Measurements from ENCODE around the gene FNTB. TPM values are rescaled to one million over a fixed set of nuclear protein-coding genes. Genes with fewer than 3 reads are reported as not detected.

FNTB gene
- total RNA-seq, 1 donor from 2014 or later = 22.4 TPM

- no peak for DNase-seq (ENCODE audit: low spot score, unreplicated experiment)
- H3K27me3 Mint-ChIP-seq = no peaks in the 10 kb centered on the region
- no peak overlapping the region for H3K4me3 Mint-ChIP-seq (ENCODE audit: low read depth)
- peaks cover 14% of the 10 kb centered on the region for H3K36me3 Mint-ChIP-seq (ENCODE audit: insufficient read depth)
- no peaks in the 10 kb centered on the region for H3K9me3 Mint-ChIP-seq (ENCODE audit: low read depth)
- TF ChIP-seq CTCF (IDR thresholded peaks at IDR 0.05; ENCODE audit: unreplicated experiment) = no peak
- peaks cover 16% of the 10 kb centered on the region for H3K4me1 Mint-ChIP-seq (ENCODE audit: low read depth)
- peak overlapping the region; percentile 2 for H3K27ac Mint-ChIP-seq
Observed at GRCh38 chr14:64944861-64945260, 41.8 kb upstream of the FNTB start.

- H3K36me3 Mint-ChIP-seq (ENCODE audit: insufficient read depth) = peaks cover 14% of the 10 kb centered on the region
- peak overlapping the region; percentile 2 for H3K27ac Mint-ChIP-seq
- H3K27me3 Mint-ChIP-seq = no peaks in the 10 kb centered on the region
- no peak for TF ChIP-seq CTCF (IDR thresholded peaks at IDR 0.05; ENCODE audit: unreplicated experiment)
- no peak for DNase-seq (ENCODE audit: low spot score, unreplicated experiment)
- no peak overlapping the region for H3K4me3 Mint-ChIP-seq (ENCODE audit: low read depth)
- H3K9me3 Mint-ChIP-seq (ENCODE audit: low read depth) = no peaks in the 10 kb centered on the region
- peaks cover 14% of the 10 kb centered on the region for H3K4me1 Mint-ChIP-seq (ENCODE audit: low read depth)
Observed at GRCh38 chr14:64945431-64946178, 41.1 kb upstream of the FNTB start.

- Mint-ChIP-seq H3K9me3 (ENCODE audit: low read depth) (no peaks in the 10 kb centered on the region), H3K4me1 (ENCODE audit: low read depth) (peaks cover 11% of the 10 kb centered on the region), H3K36me3 (ENCODE audit: insufficient read depth) (peaks cover 13% of the 10 kb centered on the region), H3K27ac (no peak overlapping the region), H3K27me3 (no peaks in the 10 kb centered on the region), H3K4me3 (ENCODE audit: low read depth) (no peak overlapping the region)
- TF ChIP-seq CTCF (IDR thresholded peaks at IDR 0.05; ENCODE audit: unreplicated experiment) = no peak
- DNase-seq (ENCODE audit: low spot score, unreplicated experiment) = no peak
Observed at GRCh38 chr14:64946310-64947045, 40.2 kb upstream of the FNTB start.

- no peaks in the 10 kb centered on the region for H3K9me3 Mint-ChIP-seq (ENCODE audit: low read depth)
- peaks cover 13% of the 10 kb centered on the region for H3K36me3 Mint-ChIP-seq (ENCODE audit: insufficient read depth)
- H3K4me3 Mint-ChIP-seq (ENCODE audit: low read depth) = no peak overlapping the region
- no peak for TF ChIP-seq CTCF (IDR thresholded peaks at IDR 0.05; ENCODE audit: unreplicated experiment)
- no peak for DNase-seq (ENCODE audit: low spot score, unreplicated experiment)
- H3K27ac Mint-ChIP-seq = no peak overlapping the region
- peaks cover 4% of the 10 kb centered on the region for H3K4me1 Mint-ChIP-seq (ENCODE audit: low read depth)
- no peaks in the 10 kb centered on the region for H3K27me3 Mint-ChIP-seq
Observed at GRCh38 chr14:64947710-64948611, 38.7 kb upstream of the FNTB start.
